Central memory CD4-positive, alpha-beta T cell (primary cell): ENCODE data around the gene SLF1.

Experiments
- DNase-seq: peaks from one replicate; pipeline ENCODE4 v3.0.0; 2022

Gene SLF1

GRCh38 chr5:94667937-94668336 lies 49.5 kb downstream of the SLF1 start:
- DNase-seq = no peak

- DNase-seq = no peak
Measured at GRCh38 chr5:94670726-94671125, 52.3 kb downstream of the SLF1 start.

- no peak for DNase-seq
Measured at GRCh38 chr5:94672746-94673145, 54.3 kb downstream of the SLF1 start.

- DNase-seq = no peak
Measured at GRCh38 chr5:94674490-94675382, 56.3 kb downstream of the SLF1 start.

GRCh38 chr5:94675965-94676618 lies 57.6 kb downstream of the SLF1 start:
- DNase-seq = no peak

GRCh38 chr5:94682814-94683520 lies 64.5 kb downstream of the SLF1 start:
- DNase-seq = no peak

GRCh38 chr5:94689908-94690307 lies 71.4 kb downstream of the SLF1 start:
- DNase-seq = no peak

- no peak for DNase-seq
Measured at GRCh38 chr5:94690778-94691177, 72.3 kb downstream of the SLF1 start.

- no peak for DNase-seq
Measured at GRCh38 chr5:94691291-94691690, 72.8 kb downstream of the SLF1 start.

- DNase-seq = no peak
Measured at GRCh38 chr5:94691949-94692348, 73.5 kb downstream of the SLF1 start.

- DNase-seq = no peak
Measured at GRCh38 chr5:94692581-94692980, 74.1 kb downstream of the SLF1 start.

- peak; percentile 13 for DNase-seq
Measured at GRCh38 chr5:94693043-94693822, 74.8 kb downstream of the SLF1 start.

- no peak for DNase-seq
Measured at GRCh38 chr5:94693845-94694370, 75.4 kb downstream of the SLF1 start.

- no peak for DNase-seq
Measured at GRCh38 chr5:94694671-94695070, 76.2 kb downstream of the SLF1 start.

GRCh38 chr5:94698197-94698596 lies 79.7 kb downstream of the SLF1 start:
- DNase-seq = no peak

- DNase-seq = no peak
Measured at GRCh38 chr5:94699562-94699961, 81.1 kb downstream of the SLF1 start.

- DNase-seq = no peak
Measured at GRCh38 chr5:94700592-94700991, 82.1 kb downstream of the SLF1 start.

GRCh38 chr5:94702729-94703128 lies 84.3 kb downstream of the SLF1 start:
- DNase-seq = no peak

GRCh38 chr5:94705427-94705826 lies 87.0 kb downstream of the SLF1 start:
- DNase-seq = no peak

GRCh38 chr5:94707359-94707758 lies 88.9 kb downstream of the SLF1 start:
- DNase-seq = no peak

- DNase-seq = no peak
Measured at GRCh38 chr5:94709277-94709676, 90.8 kb downstream of the SLF1 start.

- no peak for DNase-seq
Measured at GRCh38 chr5:94711785-94712184, 93.3 kb downstream of the SLF1 start.

- DNase-seq = no peak
Measured at GRCh38 chr5:94715768-94716167, 97.3 kb downstream of the SLF1 start.
